Stomach (tissue), 4 donors: ENCODE data around the gene TDP1.

Experiments used
- CTCF ChIP-seq, 7 experiments: fragments of 450-650 bp in 4 of 7; fragments of 200-600 bp in 3 of 7; sonication (generic) in 3 of 7; IDR thresholded peaks; one replicate each; pipeline ENCODE4 v1.5.1; 2016 to 2019; ENCODE audit warnings: antibody characterized with exemption in 7 of 7, control low read depth in 2 of 7, mild to moderate bottlenecking in 1 of 7
- EP300 ChIP-seq: sonication (generic); formaldehyde crosslinking; IDR thresholded peaks from one replicate; pipeline ENCODE4 v1.6.1; 2017; ENCODE audit warnings: antibody characterized with exemption
- POLR2A ChIP-seq, 4 donors: fragments of 450-650 bp; IDR thresholded peaks; one replicate each; pipeline ENCODE4 v1.6.1; 2016; ENCODE audit warnings: antibody characterized with exemption in 4 of 4, control low read depth in 2 of 4, mild to moderate bottlenecking in 1 of 4, moderate library complexity in 1 of 4
- POLR2AphosphoS5 ChIP-seq, 3 donors: sonication (generic); formaldehyde crosslinking; IDR thresholded peaks; one replicate each; pipeline ENCODE4 v1.6.1; 2016; ENCODE audit warnings: antibody characterized with exemption in 3 of 3

GRCh38 chr14:90034156-90034555, 78.4 kb downstream of the TDP1 start:
- TF ChIP-seq CTCF (IDR thresholded peaks at IDR 0.05) (no peak), POLR2AphosphoS5 (IDR thresholded peaks at IDR 0.05) (no peak), POLR2A (IDR thresholded peaks at IDR 0.05) (no peak), EP300 (no peak)
